Activated naive CD4-positive, alpha-beta T cell (primary cell): Measurements from ENCODE around the gene TTC23.
"Not testable (repeated sequence)": the region's sequence is repeated elsewhere in the genome, so short reads cannot be mapped to it uniquely, and the experiment has no call there.

Experiments
- DNase-seq, 4 experiments: peaks; one replicate each; lab custom pipeline; 2025; lab: John Stamatoyannopoulos, UW

The TTC23 gene

GRCh38 chr15:99192181-99192580 lies 57.2 kb downstream of the TTC23 start:
- not testable (repeated sequence) for DNase-seq

- DNase-seq: no peak
Observed at GRCh38 chr15:99187936-99188335, 61.4 kb downstream of the TTC23 start.

GRCh38 chr15:99185414-99186130 lies 63.8 kb downstream of the TTC23 start:
- DNase-seq: no peak

- DNase-seq: no peak
Observed at GRCh38 chr15:99182791-99183190, 66.6 kb downstream of the TTC23 start.

- no peak for DNase-seq
Observed at GRCh38 chr15:99181545-99181971, 67.8 kb downstream of the TTC23 start.

GRCh38 chr15:99180964-99181306 lies 68.4 kb downstream of the TTC23 start:
- DNase-seq: no peak

GRCh38 chr15:99180086-99180963 lies 69.1 kb downstream of the TTC23 start:
- no peak for DNase-seq

- DNase-seq: no peak
Observed at GRCh38 chr15:99177679-99178078, 71.7 kb downstream of the TTC23 start.

GRCh38 chr15:99176757-99177156 lies 72.6 kb downstream of the TTC23 start:
- DNase-seq: no peak

- DNase-seq: no peak
Observed at GRCh38 chr15:99174567-99175395, 74.6 kb downstream of the TTC23 start.

GRCh38 chr15:99172989-99173388 lies 76.4 kb downstream of the TTC23 start:
- DNase-seq: no peak

GRCh38 chr15:99172171-99172570 lies 77.2 kb downstream of the TTC23 start:
- no peak for DNase-seq

- DNase-seq: no peak
Observed at GRCh38 chr15:99170476-99171065, 78.8 kb downstream of the TTC23 start.

GRCh38 chr15:99169769-99170311 lies 79.5 kb downstream of the TTC23 start:
- no peak for DNase-seq

- no peak for DNase-seq
Observed at GRCh38 chr15:99168601-99169580, 80.5 kb downstream of the TTC23 start.

- DNase-seq: no peak
Observed at GRCh38 chr15:99167640-99168039, 81.7 kb downstream of the TTC23 start.

- no peak for DNase-seq
Observed at GRCh38 chr15:99167201-99167600, 82.2 kb downstream of the TTC23 start.

- no peak for DNase-seq
Observed at GRCh38 chr15:99165956-99166689, 83.3 kb downstream of the TTC23 start.

GRCh38 chr15:99165020-99165790 lies 84.2 kb downstream of the TTC23 start:
- DNase-seq: no peak
